T-helper 1 cell treated with Interleukin-12 subunit alpha and Interleukin-12 subunit beta and Interleukin-4 antibody, amounts not matched to agents 30 ng/mL and 1 ng/mL, for 36 hours (primary cell): ENCODE data around the gene SLCO2B1. TPM values are rescaled to one million over a fixed set of nuclear protein-coding genes. Genes with fewer than 3 reads are reported as not detected.

Source experiments
- intact Hi-C: fragments of 100-400 bp; cut with micrococcal nuclease; formaldehyde crosslinking; loops from one replicate; pipeline ENCODE4 v1.15.1; 2024
- total RNA-seq: library from RNA; stranded (reverse); gene quantifications from 2 replicates; pipeline ENCODE4 v1.2.3, GENCODE V29; 2022

The SLCO2B1 gene
- total RNA-seq, 1 donor from 2014 or later, result 0.47 TPM

DNA sequence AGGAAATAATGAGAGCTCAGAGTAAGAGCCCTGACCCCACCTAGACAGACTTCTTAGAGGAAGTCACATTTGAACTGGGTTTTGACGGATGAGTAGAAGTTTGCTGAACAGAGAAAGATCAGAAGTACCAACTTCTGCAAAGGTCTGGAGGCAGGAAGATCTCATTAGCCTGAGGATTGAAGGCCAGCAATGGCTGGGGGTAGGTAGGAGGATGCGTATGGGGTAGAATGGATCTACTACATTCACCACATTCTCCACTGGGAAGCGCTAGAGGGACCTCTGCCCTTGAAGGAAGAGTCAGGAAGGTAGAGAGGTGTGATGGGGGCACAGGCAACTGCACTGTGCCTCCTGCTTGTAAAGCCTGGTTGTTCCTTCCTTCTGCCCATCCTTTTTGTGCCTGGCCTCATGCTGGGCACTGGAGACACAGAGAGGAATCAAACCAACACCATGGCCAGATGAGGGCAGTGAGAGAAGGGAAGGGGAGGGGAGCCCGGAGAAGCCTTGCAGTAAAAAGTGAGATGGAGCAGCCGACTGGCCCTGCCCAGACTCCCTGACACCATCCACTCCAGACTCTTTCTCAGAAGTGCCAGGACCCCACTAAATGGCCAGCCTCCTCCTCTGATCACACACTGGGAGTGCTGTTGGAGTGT, 94.6 kb downstream of the SLCO2B1 start:
- intact Hi-C loops, result no loop called here

DNA sequence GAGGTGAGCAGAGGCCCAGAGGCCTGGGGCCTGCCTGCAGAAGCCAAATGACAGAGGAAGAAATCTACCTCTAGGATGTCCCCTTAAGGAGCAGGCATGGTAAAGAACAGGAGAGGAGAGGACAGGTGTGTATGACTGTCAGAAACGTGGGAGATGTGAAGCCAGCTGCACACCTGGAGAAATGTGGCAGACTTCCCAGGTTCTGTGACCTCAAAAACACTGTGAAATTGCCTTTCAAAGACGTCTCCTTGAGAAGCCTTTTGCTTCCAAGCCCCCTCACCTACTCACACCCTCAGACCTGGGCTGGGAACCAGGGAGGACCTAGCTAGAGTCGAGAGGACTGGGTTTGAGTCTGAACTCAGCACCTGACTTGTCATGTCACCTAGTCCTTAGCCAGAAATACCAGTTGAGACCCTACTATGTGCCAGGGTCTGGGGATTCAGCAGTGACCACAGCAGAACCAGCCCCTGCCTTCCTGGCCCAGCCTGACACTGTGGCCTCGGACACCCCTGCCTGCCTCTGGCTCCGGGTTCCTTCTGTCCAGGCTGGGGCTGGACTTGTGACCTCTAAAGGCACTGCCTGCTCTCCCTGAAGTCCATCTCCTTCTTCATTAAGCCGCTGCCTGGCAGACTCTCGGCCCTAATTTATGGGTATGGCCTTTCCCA, 95.2 kb downstream of the SLCO2B1 start:
- intact Hi-C loops, result no loop called here

DNA sequence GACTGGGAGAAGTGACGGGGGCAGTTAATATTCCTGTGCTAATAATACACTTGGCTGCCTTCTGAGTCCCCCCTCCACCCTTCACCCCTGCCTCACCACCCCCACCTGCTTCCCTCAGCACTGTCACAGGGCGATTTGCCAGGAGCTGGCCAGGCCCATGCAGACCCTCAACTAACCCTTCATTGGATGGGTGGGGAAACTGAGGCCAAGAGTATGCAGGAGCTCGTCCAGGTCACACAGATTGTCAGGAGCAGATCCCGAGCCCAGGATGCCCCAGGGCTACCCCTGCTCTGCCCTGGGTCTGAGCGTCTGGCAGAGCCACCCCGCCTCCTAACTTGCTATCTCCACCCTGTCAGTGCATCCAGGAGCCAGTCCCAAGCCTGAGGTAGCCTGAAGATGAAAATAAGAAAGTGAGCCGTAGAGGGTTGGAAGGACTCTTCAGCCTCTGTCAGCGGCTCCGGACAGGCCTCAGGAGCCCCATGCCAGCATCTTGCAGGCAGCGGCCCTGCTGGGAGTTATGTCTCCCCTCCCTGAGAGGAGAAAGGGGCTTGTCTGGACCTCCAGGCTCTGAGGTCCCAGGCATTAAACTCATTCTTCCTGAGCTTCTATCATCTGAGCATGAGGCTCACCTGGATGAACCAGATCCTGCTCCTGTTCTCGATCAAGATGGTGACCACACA, 95.9 kb downstream of the SLCO2B1 start:
- intact Hi-C loops, result no loop called here

DNA sequence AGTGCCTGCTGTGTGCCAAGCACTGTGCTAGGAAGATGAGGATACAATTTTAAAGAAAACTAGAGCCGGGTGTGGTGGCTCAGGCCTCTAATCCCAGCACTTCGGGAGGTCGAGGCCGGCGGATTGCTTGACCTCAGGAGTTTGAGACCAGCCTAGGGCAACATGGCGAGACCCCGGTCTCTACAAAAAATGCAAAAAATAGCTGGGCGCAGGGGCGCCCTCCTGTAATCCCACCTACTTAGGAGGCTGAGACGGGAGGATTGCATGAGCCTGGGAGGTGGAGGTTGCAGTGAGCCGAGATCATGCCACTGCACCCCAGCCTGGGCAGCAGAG, 98.0 kb downstream of the SLCO2B1 start:
- intact Hi-C loops, result loop anchor here (1.0 kb wide), 7 partner anchors 35 to 320 kb away; partner anchors contain the start of genes SPCS2 and XRRA1

DNA sequence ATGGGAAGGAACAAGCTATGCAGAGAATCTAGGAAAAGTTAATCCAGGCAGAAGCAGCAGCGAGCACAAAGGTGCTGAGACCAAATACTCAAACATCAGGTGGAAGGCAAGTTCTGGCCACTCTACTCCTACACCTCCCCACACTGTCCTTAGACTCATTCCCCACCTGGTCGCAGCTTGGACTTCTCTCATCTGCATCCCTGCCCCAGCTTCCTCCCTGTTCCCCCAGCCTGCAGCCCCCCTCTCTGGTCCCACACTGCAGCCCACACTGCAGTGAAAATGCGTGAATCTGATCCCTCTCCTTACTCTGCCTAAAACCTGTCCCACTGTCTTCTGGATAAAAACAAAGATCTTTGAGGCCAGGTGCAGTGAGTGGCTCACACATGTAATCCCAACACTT, 98.8 kb downstream of the SLCO2B1 start:
- intact Hi-C loops, result no loop called here

DNA sequence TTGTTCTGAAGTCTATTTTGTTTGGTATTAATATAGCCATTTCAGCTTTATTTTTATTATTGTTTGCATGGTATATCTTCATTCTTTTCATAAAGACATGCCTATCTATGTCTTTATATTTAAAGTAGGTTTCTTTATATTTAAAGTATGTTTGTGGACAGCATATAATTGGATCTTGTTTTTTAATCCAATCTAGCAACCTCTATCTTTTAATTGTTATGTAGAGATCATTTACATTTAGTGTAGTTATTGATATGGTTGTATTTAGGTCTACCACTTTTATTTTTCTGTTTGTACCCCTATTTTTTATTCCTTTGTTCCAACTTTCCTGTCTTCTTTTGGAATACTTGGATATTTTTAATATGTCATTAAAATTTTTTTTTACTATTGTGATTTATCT, 103.4 kb downstream of the SLCO2B1 start:
- intact Hi-C loops, result no loop called here

Other genes with a start within 250 kb of the SLCO2B1 start
- gene XRRA1, start 202.0 kb upstream of the SLCO2B1 start, total RNA-seq, result 8.7 and 12.2 TPM in 2 replicates
- gene SPCS2, start 201.8 kb upstream of the SLCO2B1 start, total RNA-seq, result 203 and 207 TPM in 2 replicates
- 12.8 and 16.8 TPM in 2 replicates for gene NEU3, start 162.2 kb upstream of the SLCO2B1 start, total RNA-seq
- not detected in 2 replicates for gene OR2AT4, start 54.2 kb upstream of the SLCO2B1 start, total RNA-seq
- gene TPBGL, start 89.7 kb downstream of the SLCO2B1 start, total RNA-seq, result 0.17 and 0.20 TPM in 2 replicates
- gene ARRB1, start 200.6 kb downstream of the SLCO2B1 start, total RNA-seq, result 44.5 and 52.1 TPM in 2 replicates
- gene RPS3, start 248.4 kb downstream of the SLCO2B1 start, total RNA-seq, result 2,564 and 2,614 TPM in 2 replicates